ENCODE data around the gene ZNF302.

- TF ChIP-seq POLR2A (IDR thresholded peaks at IDR 0.05) = no peak
- no peak for TF ChIP-seq CTCF (IDR thresholded peaks at IDR 0.05)
Measured at GRCh38 chr19:34733266-34733745, 55.8 kb downstream of the ZNF302 start.
